ENCODE results near the gene RNASEH1. TPM values are rescaled to one million over a fixed set of nuclear protein-coding genes. Genes with fewer than 3 reads are reported as not detected.

The RNASEH1 gene, protein sequence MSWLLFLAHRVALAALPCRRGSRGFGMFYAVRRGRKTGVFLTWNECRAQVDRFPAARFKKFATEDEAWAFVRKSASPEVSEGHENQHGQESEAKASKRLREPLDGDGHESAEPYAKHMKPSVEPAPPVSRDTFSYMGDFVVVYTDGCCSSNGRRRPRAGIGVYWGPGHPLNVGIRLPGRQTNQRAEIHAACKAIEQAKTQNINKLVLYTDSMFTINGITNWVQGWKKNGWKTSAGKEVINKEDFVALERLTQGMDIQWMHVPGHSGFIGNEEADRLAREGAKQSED
- total RNA-seq: 24.3 and 24.5 TPM in 2 replicates
- polyA plus RNA-seq: 34.9 and 41.5 TPM in 2 replicates

GRCh38 chr2:3558205-3559014 lies at the start of gene RNASEH1:
TSS of gene RNASEH1 (minus strand) at chr2:3558333. CDS start at chr2:3558260, 73 bp downstream.
- peak within 1 kb of the TSS; percentile 94 for H3K27ac ChIP-seq
- H3K36me3 ChIP-seq: peaks cover 12% of the 10 kb centered on the region
- H3K4me1 ChIP-seq (ENCODE audit: low read depth): peaks cover 3% of the 10 kb centered on the region
- H3K9me3 ChIP-seq (ENCODE audit: low read depth): no peaks in the 10 kb centered on the region
- peak; percentile 99 for DNase-seq (ENCODE audit: low read depth in 1 of 2, low spot score in 1 of 2)
- H3K4me3 ChIP-seq: peak within 1 kb of the TSS; percentile 89
- TF ChIP-seq, protein P1, sequence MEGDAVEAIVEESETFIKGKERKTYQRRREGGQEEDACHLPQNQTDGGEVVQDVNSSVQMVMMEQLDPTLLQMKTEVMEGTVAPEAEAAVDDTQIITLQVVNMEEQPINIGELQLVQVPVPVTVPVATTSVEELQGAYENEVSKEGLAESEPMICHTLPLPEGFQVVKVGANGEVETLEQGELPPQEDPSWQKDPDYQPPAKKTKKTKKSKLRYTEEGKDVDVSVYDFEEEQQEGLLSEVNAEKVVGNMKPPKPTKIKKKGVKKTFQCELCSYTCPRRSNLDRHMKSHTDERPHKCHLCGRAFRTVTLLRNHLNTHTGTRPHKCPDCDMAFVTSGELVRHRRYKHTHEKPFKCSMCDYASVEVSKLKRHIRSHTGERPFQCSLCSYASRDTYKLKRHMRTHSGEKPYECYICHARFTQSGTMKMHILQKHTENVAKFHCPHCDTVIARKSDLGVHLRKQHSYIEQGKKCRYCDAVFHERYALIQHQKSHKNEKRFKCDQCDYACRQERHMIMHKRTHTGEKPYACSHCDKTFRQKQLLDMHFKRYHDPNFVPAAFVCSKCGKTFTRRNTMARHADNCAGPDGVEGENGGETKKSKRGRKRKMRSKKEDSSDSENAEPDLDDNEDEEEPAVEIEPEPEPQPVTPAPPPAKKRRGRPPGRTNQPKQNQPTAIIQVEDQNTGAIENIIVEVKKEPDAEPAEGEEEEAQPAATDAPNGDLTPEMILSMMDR (IDR thresholded peaks at IDR 0.05; ENCODE audit: low read depth, low read length): no peak
- H3K27me3 ChIP-seq: no peaks in the 10 kb centered on the region

- H3K27me3 ChIP-seq: no peaks in the 10 kb centered on the region
- no peak for DNase-seq (ENCODE audit: low read depth in 1 of 2, low spot score in 1 of 2)
- H3K36me3 ChIP-seq: no peaks in the 10 kb centered on the region
- peaks cover 11% of the 10 kb centered on the region for H3K4me1 ChIP-seq (ENCODE audit: low read depth)
- H3K9me3 ChIP-seq (ENCODE audit: low read depth): no peaks in the 10 kb centered on the region
- H3K4me3 ChIP-seq: no peak overlapping the region
- TF ChIP-seq, protein P1 (IDR thresholded peaks at IDR 0.05; ENCODE audit: low read depth, low read length): no peak
- H3K27ac ChIP-seq: no peak overlapping the region
Observed at GRCh38 chr2:3606370-3607201, 48.5 kb upstream of the RNASEH1 start.

DNA sequence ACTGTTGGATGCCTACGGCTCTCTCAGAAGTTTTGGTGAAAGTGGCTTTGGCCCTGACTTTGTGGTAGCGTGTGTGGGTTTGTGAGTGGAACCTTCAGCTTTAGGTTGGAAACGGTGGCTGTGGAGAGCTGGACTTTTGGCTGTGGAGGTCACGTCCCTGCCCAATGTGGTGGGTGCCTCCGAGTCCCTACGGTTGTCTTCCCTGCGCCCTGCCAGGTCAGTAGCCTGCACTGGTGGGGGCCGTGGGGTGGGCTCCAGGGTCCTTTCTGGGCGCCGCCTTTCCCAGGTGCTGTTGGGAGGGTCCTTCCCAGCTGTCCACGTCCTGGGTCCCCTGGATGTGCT lies 47.9 kb upstream of the RNASEH1 start:
- H3K9me3 ChIP-seq (ENCODE audit: low read depth): no peaks in the 10 kb centered on the region

GRCh38 chr2:3604991-3605961 lies 47.1 kb upstream of the RNASEH1 start:
- no peak for DNase-seq (ENCODE audit: low read depth in 1 of 2, low spot score in 1 of 2)
- peaks cover 11% of the 10 kb centered on the region for H3K4me1 ChIP-seq (ENCODE audit: low read depth)
- no peaks in the 10 kb centered on the region for H3K9me3 ChIP-seq (ENCODE audit: low read depth)
- H3K27me3 ChIP-seq: no peaks in the 10 kb centered on the region
- no peak overlapping the region for H3K4me3 ChIP-seq
- TF ChIP-seq, protein P1 (IDR thresholded peaks at IDR 0.05; ENCODE audit: low read depth, low read length): no peak
- no peaks in the 10 kb centered on the region for H3K36me3 ChIP-seq
- peak overlapping the region; percentile 82 for H3K27ac ChIP-seq

More for the DNA sequence above, 47.9 kb upstream of the RNASEH1 start:
- Histone ChIP-seq H3K4me3 (no peak overlapping the region), H3K36me3 (no peaks in the 10 kb centered on the region), H3K4me1 (ENCODE audit: low read depth) (peaks cover 11% of the 10 kb centered on the region), H3K27me3 (no peaks in the 10 kb centered on the region), H3K27ac (no peak overlapping the region)
- no peak for DNase-seq (ENCODE audit: low read depth in 1 of 2, low spot score in 1 of 2)
- TF ChIP-seq, protein P1 (IDR thresholded peaks at IDR 0.05; ENCODE audit: low read depth, low read length): no peak

All from cardiac muscle cell (in vitro differentiated cells and primary cell).